ENCODE measurements around the gene FAM117B.
"Not testable (repeated sequence)": the region's sequence is repeated elsewhere in the genome, so short reads cannot be mapped to it uniquely, and the experiment has no call there.

Gene FAM117B

GRCh38 chr2:202657876-202658275, 23.1 kb downstream of the FAM117B start:
- TF ChIP-seq ZFX (IDR thresholded peaks at IDR 0.05) = no peak
- TF ChIP-seq CTCF (conservative IDR thresholded peaks at IDR 0.05) = no peak
- H3K27ac ChIP-seq = no peak overlapping the region

GRCh38 chr2:202660796-202661195, 26.0 kb downstream of the FAM117B start:
- no peak overlapping the region for H3K27ac ChIP-seq

GRCh38 chr2:202669841-202670240, 35.1 kb downstream of the FAM117B start:
- TF ChIP-seq CTCF (conservative IDR thresholded peaks at IDR 0.05) (no peak), ZFX (IDR thresholded peaks at IDR 0.05) (no peak)
- no peak overlapping the region for H3K27ac ChIP-seq

More at GRCh38 chr2:202660796-202661195, 26.0 kb downstream of the FAM117B start:
- TF ChIP-seq ZFX (IDR thresholded peaks at IDR 0.05) (no peak), CTCF (conservative IDR thresholded peaks at IDR 0.05) (no peak)

DNA sequence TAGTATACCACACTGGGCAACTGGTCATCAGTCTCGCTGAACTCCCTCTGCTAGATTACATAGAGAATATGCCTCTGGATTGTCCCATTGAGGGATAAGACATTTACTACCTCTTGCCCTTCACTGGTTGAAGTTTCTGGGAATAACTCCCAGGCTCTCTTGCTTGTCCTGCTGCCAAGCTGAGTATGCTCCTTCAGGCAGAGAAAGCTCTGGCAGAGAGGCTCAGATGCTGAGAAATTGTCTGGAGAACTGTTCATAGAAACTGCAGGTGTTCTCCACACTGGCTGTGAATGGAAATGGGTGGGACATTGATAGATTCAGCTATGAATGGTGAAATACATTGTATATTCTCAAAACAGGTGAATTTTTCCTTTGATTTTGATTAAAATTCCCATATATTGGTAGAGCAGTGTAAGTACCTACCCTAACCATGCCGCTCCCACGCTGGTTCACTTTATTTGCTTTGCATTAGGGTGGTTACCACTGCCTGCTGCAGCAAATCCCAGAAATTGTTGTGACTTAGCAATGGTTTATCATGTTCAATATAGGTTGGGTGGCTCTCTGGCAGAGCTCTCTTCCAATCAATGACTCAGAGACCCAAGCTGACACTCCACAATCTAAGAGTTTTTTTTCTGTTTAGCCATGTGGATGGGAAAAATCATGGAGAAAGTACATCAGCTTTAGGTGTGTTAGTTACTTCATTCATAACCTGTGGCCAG, 36.7 kb downstream of the FAM117B start:
- no peak overlapping the region for H3K27ac ChIP-seq
- TF ChIP-seq CTCF (conservative IDR thresholded peaks at IDR 0.05) = no peak
- no peak for TF ChIP-seq ZFX (IDR thresholded peaks at IDR 0.05)

DNA sequence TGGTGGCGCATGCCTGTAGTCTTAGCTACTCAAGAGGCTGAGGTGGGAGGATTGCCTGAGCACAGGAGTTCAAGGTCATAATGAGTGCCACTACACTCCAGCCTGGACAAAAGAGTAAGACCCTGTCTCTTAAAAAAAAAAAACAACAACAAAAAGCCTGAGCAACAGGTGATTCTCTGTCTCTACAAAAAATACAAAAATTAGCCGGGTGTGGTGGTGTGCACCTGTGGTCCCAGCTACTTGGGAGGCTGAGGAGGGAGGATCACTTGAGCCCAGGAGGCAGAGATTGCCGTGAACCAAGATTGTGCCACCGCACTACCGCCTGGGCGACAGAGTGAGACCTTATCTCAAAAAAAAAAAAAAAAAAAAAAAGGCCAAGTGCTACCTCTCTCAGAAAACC, 40.3 kb downstream of the FAM117B start:
- H3K27ac ChIP-seq = not testable (repeated sequence)

- TF ChIP-seq CTCF (conservative IDR thresholded peaks at IDR 0.05) (no peak), ZFX (IDR thresholded peaks at IDR 0.05) (no peak)
- no peak overlapping the region for H3K27ac ChIP-seq
Measured at GRCh38 chr2:202679980-202680379, 45.2 kb downstream of the FAM117B start.

DNA sequence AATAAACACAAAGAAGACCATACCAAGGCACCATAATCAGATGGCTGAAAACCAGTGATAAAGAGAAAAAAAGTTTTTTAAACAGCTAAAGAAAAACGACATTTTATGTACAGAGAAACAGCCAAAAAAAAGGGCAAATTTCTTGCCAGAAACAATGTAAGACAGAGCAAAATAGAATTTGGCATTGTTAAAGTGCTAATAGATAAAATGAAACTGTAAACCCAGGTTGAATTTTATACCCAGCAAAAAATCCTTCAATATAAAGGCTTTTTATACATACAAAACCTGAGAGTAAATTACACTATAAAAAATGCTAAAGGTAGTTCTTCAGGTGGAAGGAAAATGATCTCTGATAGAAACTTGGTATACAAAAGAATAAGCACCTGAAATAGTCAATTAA, 45.7 kb downstream of the FAM117B start:
- no peak overlapping the region for H3K27ac ChIP-seq
- TF ChIP-seq ZFX (IDR thresholded peaks at IDR 0.05) (no peak), CTCF (conservative IDR thresholded peaks at IDR 0.05) (no peak)

- H3K27ac ChIP-seq = no peak overlapping the region
- TF ChIP-seq CTCF (conservative IDR thresholded peaks at IDR 0.05) (no peak), ZFX (IDR thresholded peaks at IDR 0.05) (no peak)
Measured at GRCh38 chr2:202681688-202682205, 47.0 kb downstream of the FAM117B start.

All from C4-2B (cell line).